ENCODE results near the gene RPS27L.

Gene RPS27L

DNA sequence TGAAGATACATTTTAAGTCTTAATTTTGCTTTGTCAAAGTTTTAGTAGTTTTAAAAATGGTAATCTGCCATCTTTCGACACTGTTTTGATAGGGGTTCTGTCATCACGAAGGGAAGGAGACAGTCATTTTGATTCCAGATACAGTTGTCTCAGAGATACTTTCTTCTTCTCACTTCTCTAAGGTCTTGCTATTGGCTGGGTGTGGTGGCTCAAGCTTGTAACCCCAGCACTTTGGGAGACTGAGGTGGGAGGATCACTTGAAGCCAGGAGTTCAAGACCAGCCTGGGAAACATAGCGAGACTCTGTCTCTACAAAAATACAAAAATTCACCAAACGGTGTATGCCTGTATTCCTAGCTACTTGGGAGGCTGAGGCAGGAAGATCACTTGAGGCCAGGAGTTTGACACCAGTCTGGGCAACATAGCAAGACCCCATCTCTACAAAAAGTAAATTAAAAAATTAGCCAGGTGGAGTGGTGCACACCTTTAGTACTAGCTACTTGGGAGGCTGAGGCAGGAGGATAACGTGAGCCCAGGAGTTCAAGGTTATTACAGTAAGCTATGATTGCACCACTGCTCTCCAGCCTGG, 35.4 kb upstream of the RPS27L start:
- ChIA-PET POLR2A (no interaction called here), CTCF (no interaction called here)
- TF ChIP-seq, protein P1, sequence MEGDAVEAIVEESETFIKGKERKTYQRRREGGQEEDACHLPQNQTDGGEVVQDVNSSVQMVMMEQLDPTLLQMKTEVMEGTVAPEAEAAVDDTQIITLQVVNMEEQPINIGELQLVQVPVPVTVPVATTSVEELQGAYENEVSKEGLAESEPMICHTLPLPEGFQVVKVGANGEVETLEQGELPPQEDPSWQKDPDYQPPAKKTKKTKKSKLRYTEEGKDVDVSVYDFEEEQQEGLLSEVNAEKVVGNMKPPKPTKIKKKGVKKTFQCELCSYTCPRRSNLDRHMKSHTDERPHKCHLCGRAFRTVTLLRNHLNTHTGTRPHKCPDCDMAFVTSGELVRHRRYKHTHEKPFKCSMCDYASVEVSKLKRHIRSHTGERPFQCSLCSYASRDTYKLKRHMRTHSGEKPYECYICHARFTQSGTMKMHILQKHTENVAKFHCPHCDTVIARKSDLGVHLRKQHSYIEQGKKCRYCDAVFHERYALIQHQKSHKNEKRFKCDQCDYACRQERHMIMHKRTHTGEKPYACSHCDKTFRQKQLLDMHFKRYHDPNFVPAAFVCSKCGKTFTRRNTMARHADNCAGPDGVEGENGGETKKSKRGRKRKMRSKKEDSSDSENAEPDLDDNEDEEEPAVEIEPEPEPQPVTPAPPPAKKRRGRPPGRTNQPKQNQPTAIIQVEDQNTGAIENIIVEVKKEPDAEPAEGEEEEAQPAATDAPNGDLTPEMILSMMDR (IDR thresholded peaks at IDR 0.05; ENCODE audit: insufficient read depth, low read length, missing control alignments), result no peak
- no peak overlapping the region for H3K4me3 ChIP-seq (ENCODE audit: low read depth, low read length)
- no peak for DNase-seq (ENCODE audit: low read depth, low spot score)

DNA sequence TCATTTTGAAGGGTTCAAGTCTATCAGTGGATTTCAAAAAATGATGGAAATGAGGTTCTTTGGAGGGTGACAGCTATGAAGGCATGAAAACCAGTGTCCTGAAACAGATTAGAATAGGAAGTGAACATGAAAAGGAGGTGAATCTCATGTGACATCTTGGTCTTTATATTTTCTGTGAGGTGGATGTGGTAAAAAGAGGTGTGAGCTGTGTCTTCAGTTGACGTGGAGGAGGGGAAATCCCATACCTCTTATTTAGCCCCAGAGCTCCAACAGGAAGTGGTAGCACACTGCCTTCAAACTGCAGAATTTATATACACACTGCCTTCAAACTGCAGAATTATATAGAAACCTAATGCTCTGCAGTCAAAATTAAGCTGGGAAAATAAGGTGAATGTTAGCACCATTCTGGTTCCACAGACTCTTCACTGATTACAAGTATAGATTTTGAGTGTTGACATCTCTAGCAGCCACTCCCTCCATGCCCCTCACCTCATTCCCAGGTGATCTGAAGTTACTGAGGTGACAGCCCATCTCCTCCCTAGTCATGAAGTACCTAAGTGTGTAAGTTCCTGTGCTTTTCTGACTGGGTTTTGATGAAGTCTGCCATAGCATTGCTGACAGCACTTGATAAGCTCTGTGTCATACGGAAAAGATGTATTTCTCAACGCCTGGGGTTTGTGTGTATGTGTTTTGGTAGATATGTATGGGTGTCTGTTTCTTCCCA, 34.8 kb upstream of the RPS27L start:
- POLR2A ChIA-PET, result no interaction called here
- no peak overlapping the region for H3K4me3 ChIP-seq (ENCODE audit: low read depth, low read length)
- CTCF ChIA-PET, result interaction anchor here (0.8 to 1.4 kb wide), 2 partner anchors 16 to 211 kb away, joined by 3 read pairs; no protein-coding TSS in a partner anchor

DNA sequence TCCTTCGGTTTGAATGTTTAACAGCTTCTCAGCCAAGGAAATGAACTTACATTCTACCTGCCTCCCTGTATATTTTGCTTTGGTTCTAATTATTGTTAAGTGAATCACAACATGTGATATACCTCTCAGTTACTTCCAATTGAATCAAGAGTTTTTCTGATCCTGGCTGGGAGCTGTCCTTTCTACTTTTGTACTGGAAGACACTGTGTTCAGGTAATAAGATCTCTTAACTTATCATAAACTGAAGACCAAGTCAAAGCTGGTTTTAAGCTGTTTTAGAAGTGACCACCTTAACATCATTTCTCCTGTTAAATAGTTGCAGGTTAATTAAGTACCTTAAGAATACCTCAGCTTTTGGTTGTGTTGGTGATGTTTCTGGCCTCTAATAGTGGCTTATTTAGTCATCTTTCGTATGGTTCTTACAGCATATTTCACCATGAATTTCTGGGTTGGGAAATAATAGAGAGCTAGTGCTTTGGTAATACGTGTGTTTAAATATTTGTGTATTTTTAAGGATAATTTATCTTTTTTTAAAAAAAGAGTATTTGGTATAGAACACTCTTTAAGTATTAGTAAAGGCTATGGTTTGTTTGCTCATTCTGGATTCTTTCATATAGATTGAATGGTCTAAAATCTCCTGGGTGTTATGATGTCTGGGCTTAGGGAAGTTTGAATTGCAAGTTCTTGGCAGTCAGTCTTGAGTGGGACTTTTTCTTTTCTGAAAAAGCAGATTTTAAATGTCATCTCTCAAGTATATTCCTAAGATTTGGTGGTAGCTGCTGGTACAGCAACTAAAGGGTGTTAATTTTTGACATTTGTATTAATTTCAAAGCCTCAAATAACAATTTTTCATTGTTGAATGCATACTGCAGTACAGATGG, 33.7 kb upstream of the RPS27L start:
- CTCF ChIA-PET, result interaction anchor here (0.8 to 1.4 kb wide), 3 partner anchors 17 to 212 kb away, joined by 3 read pairs; no protein-coding TSS in a partner anchor
- peak overlapping the region; percentile 88 for H3K4me3 ChIP-seq (ENCODE audit: low read depth, low read length)
- POLR2A ChIA-PET, result no interaction called here
- no peak for DNase-seq (ENCODE audit: low read depth, low spot score)
- TF ChIP-seq, protein P1 (IDR thresholded peaks at IDR 0.05; ENCODE audit: insufficient read depth, low read length, missing control alignments), result no peak

More for the DNA sequence above, 34.8 kb upstream of the RPS27L start:
- no peak for DNase-seq (ENCODE audit: low read depth, low spot score)
- TF ChIP-seq, protein P1 (IDR thresholded peaks at IDR 0.05; ENCODE audit: insufficient read depth, low read length, missing control alignments), result no peak

DNA sequence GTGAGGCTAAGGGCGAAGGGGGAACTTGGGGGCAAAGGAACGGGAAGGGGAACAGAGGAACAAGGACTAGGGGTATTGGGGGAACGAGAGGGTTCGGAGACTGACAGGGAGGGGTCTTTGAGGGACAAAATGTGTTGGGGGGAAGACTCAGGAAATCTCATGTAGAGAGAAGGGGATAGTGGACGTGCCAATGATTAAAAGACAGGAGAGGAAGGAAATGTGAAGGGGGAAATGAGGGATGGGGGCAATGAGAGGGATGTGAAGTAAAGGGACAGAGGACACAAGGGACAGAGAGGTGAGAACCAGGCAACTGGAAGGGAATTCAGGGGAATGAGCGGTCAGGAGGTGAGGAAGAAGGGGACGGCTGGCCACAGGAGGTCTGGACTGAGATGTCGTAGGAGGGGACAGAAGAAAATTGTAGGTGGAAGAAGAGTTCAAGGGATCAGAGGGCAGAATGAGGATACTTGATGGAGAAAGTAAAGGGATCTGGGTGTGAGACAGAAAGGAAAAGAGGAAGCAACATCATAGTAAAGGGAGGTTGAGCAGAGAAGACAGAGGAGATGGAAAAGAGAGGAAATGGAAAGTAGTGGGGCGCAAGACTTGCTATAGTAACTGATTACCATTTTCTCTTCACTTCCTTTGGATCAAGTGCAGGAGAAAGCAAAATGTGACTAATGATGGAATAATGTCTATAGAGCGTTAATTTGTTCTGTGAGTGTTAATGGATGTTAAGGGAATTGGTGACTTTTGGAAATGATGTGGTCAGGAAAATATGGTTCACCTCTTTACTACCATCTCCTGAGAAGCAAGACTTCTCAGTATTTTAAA, 32.9 kb upstream of the RPS27L start:
- CTCF ChIA-PET, result interaction anchor here (1.0 kb wide), 1 partner anchor 43 kb away, joined by 3 read pairs; no protein-coding TSS in a partner anchor
- POLR2A ChIA-PET, result interaction anchor here (0.5 kb wide), 1 partner anchor 407 kb away, joined by 3 read pairs; the partner anchor contains the start of gene FBXL22
- TF ChIP-seq, protein P1 (IDR thresholded peaks at IDR 0.05; ENCODE audit: insufficient read depth, low read length, missing control alignments), result no peak
- DNase-seq (ENCODE audit: low read depth, low spot score), result no peak
- H3K4me3 ChIP-seq (ENCODE audit: low read depth, low read length), result peak overlapping the region; percentile 88

DNA sequence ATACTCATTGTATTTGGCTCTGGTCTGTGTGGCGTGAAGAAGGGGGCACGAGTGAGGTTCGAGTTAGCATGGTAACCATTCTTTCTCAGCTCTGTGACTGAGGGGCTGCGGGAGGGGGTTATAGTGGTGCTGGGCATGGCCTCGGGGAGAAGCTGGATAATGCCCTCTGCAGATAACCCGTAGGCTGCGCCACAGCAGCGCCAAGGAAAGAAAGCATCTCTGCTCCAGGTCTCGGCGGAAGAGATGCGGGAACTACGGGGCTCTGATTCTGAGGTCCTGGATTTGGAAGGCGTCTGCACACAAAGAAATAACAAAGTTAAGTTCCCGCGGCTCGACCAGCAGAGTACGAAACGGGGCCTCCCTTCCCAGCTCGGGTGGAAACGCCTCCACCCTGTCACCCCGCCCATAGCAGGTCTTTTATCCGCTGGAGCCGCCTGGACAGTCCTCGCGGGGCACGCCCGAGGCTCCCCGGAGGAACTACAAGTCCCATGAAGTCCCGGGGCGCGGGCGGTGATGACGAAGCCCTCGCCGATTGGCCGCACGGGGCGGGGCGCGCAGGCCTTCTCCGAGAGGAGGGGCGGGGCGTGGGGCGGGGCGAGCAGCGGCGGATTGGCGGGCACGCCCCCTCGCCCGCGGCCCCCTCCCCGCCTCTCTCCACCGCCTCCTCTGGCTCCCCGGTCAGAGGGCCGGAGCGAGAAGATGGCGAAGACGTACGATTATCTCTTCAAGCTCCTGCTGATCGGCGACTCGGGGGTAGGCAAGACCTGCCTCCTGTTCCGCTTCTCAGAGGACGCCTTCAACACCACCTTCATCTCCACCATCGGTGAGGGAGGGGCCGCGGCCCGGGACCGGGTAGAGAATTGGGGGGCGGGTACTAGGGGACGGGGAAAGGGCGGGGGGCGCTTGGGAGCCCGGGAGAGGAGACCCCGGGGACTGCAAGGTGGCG, 31.9 kb upstream of the RPS27L start, which contains the start of gene RAB8B:
RAB8B (plus strand) TSS at position 681 of the 946 bp plus-strand sequence; CDS start at position 700, 19 bp downstream.
- CTCF ChIA-PET, result no interaction called here
- POLR2A ChIA-PET, result interaction anchor here (0.5 to 1.0 kb wide), 3 partner anchors 32 to 408 kb away, joined by 3 to 4 read pairs (median 3); partner anchors contain the start of genes FBXL22 and RPS27L
- TF ChIP-seq, protein P1 (IDR thresholded peaks at IDR 0.05; ENCODE audit: insufficient read depth, low read length, missing control alignments), result no peak
- H3K4me3 ChIP-seq (ENCODE audit: low read depth, low read length), result peak within 1 kb of the TSS; percentile 88
- peak; percentile 58 for DNase-seq (ENCODE audit: low read depth, low spot score)
